H1 (cell line): ENCODE measurements around the gene DPM3. TPM values are rescaled to one million over a fixed set of nuclear protein-coding genes. Genes with fewer than 3 reads are reported as not detected.

Experiments used
- CTCF ChIA-PET: fragments of 300-600 bp; sonication (Branson Sonifier 250); formaldehyde crosslinking; loops from one replicate; lab custom pipeline; 2021; ENCODE audit not compliant: partially characterized antibody; lab: Charles Lee
- POLR2A ChIA-PET: fragments of 300-600 bp; sonication (Branson Sonifier 250); formaldehyde crosslinking; loops from one replicate; lab custom pipeline; 2021; ENCODE audit warnings: inconsistent platforms; ENCODE audit not compliant: partially characterized antibody; lab: Charles Lee
- DNase-seq, 2 experiments: peaks; one replicate each; pipeline versions ENCODE4 v3.0.0 to v3.0.0-alpha.2; 2010 to 2022; ENCODE audit warnings: low spot score in 2 of 2, low read depth in 1 of 2, mixed read lengths in 1 of 2
- FAIRE-seq: peaks from 2 replicates; lab custom pipeline; 2011; peaks lifted over from hg19 to GRCh38; lab: Jason Lieb, UNC
- H2AFZ ChIP-seq: 2 replicates; pipeline ENCODE4 v1.8.1; 2012; ENCODE audit warnings: low read length, inconsistent platforms
- H2AK5ac ChIP-seq: 2 replicates; pipeline ENCODE4 v1.6.1; 2013; ENCODE audit warnings: low read depth, low read length
- H2BK120ac ChIP-seq: replicated peaks from 2 replicates; pipeline ENCODE3; 2013; ENCODE audit warnings: low read depth, low read length, inconsistent platforms
- H2BK12ac ChIP-seq: 2 replicates; pipeline ENCODE4 v1.6.1; 2013; ENCODE audit warnings: low read depth, low read length
- H2BK15ac ChIP-seq: 2 replicates; pipeline ENCODE4 v1.6.1; 2013; ENCODE audit warnings: low read length
- H2BK20ac ChIP-seq: 2 replicates; pipeline ENCODE4 v1.6.1; 2013; ENCODE audit warnings: low read length
- H2BK5ac ChIP-seq: 2 replicates; pipeline ENCODE4 v1.6.1; 2013; ENCODE audit warnings: low read depth, low read length
- H3K14ac ChIP-seq: 2 replicates; pipeline ENCODE4 v1.6.1; 2013; ENCODE audit warnings: inconsistent platforms; ENCODE audit not compliant: insufficient read length
- H3K18ac ChIP-seq: 2 replicates; pipeline ENCODE4 v1.6.1; 2013; ENCODE audit warnings: low read length; ENCODE audit errors: extremely low read depth
- H3K23ac ChIP-seq: 2 replicates; pipeline ENCODE4 v1.6.1; 2013; ENCODE audit warnings: inconsistent platforms; ENCODE audit not compliant: insufficient read length
- H3K23me2 ChIP-seq: 2 replicates; pipeline ENCODE4 v1.6.1; 2013; ENCODE audit warnings: low read depth, low read length
- H3K27ac ChIP-seq: 2 replicates; pipeline ENCODE4 v1.6.1; 2011; ENCODE audit warnings: low read depth, low read length, inconsistent platforms
- H3K27me3 ChIP-seq, 4 experiments: replicated peaks in 1 of 4; 1 replicate in 1 of 4; 2 replicates in 3 of 4; pipeline versions ENCODE4 v1.6.1 to v1.8.1; 2011 to 2013; ENCODE audit warnings: low read length in 3 of 4, mild to moderate bottlenecking in 3 of 4, inconsistent platforms in 2 of 4, mixed read lengths in 2 of 4, moderate library complexity in 1 of 4; ENCODE audit not compliant: control insufficient read depth in 3 of 4, insufficient read depth in 3 of 4; ENCODE audit errors: extremely low read depth in 1 of 4
- H3K36me3 ChIP-seq, 4 experiments: 2 replicates each; pipeline versions ENCODE4 v1.6.1 to v1.8.1; 2011 to 2013; ENCODE audit warnings: mild to moderate bottlenecking in 4 of 4, low read length in 3 of 4, moderate library complexity in 2 of 4, control low read depth in 1 of 4, inconsistent platforms in 1 of 4; ENCODE audit not compliant: insufficient read depth in 4 of 4, control insufficient read depth in 2 of 4
- H3K4ac ChIP-seq: replicated peaks from 2 replicates; pipeline ENCODE3; 2013; ENCODE audit warnings: low read length, low read depth, mixed read lengths, inconsistent platforms; ENCODE audit not compliant: insufficient read length
- H3K4me1 ChIP-seq, 4 experiments: replicated peaks in 1 of 4; 1 replicate in 1 of 4; 2 replicates in 3 of 4; pipeline versions ENCODE4 v1.6.1 to v1.8.1; 2011 to 2013; ENCODE audit warnings: low read length in 3 of 4, inconsistent platforms in 2 of 4, mixed read lengths in 1 of 4; ENCODE audit not compliant: insufficient read depth in 4 of 4, control insufficient read depth in 3 of 4
- H3K4me2 ChIP-seq, 2 experiments: 2 replicates each; pipeline versions ENCODE4 v1.6.1 to v1.8.1; 2011 to 2013; ENCODE audit warnings: low read depth in 2 of 2, low read length in 2 of 2, control low read depth in 1 of 2, inconsistent platforms in 1 of 2, mild to moderate bottlenecking in 1 of 2; ENCODE audit not compliant: insufficient read depth in 1 of 2
- H3K4me3 ChIP-seq, 4 experiments: fragments of 200-600, 300-600 bp in 1 of 4; sonication (generic), shearing (Covaris generic), sonication (Bioruptor Twin) in 1 of 4; 2 replicates each; pipeline versions ENCODE4 v1.5.1 to v1.8.1; 2011 to 2016; ENCODE audit warnings: low read length in 4 of 4, low read depth in 3 of 4, control low read depth in 2 of 4, inconsistent platforms in 2 of 4, mild to moderate bottlenecking in 2 of 4, mixed read lengths in 1 of 4, moderate library complexity in 1 of 4; ENCODE audit not compliant: insufficient read depth in 2 of 4; ENCODE audit errors: extremely low read depth in 1 of 4
- H3K56ac ChIP-seq: replicated peaks from 2 replicates; pipeline ENCODE3; 2013; ENCODE audit warnings: low read depth, mild to moderate bottlenecking, mixed read lengths, low read length, inconsistent platforms; ENCODE audit not compliant: insufficient read length
- H3K79me1 ChIP-seq: 2 replicates; pipeline ENCODE4 v1.6.1; 2013; ENCODE audit warnings: low read depth, low read length, control low read depth
- H3K79me2 ChIP-seq, 2 experiments: 2 replicates each; pipeline versions ENCODE4 v1.6.1 to v1.8.1; 2012 to 2013; ENCODE audit warnings: low read length in 2 of 2, mild to moderate bottlenecking in 2 of 2, inconsistent platforms in 1 of 2; ENCODE audit not compliant: insufficient read depth in 2 of 2, control insufficient read depth in 1 of 2
- H3K9ac ChIP-seq, 4 experiments: replicated peaks in 1 of 4; 1 replicate in 1 of 4; 2 replicates in 3 of 4; pipeline versions ENCODE4 v1.6.1 to v1.8.1; 2011 to 2013; ENCODE audit warnings: low read depth in 3 of 4, low read length in 3 of 4, control low read depth in 2 of 4, mild to moderate bottlenecking in 2 of 4, moderate library complexity in 2 of 4, inconsistent platforms in 1 of 4; ENCODE audit errors: extremely low read depth in 1 of 4
- H3K9me3 ChIP-seq, 2 experiments: 2 replicates each; pipeline versions ENCODE4 v1.6.1 to v1.8.1; 2012 to 2013; ENCODE audit warnings: mild to moderate bottlenecking in 2 of 2, moderate library complexity in 2 of 2, control low read depth in 1 of 2, inconsistent platforms in 1 of 2, low read depth in 1 of 2, low read length in 1 of 2, mixed read lengths in 1 of 2; ENCODE audit not compliant: insufficient read depth in 2 of 2
- H4K20me1 ChIP-seq, 2 experiments: replicated peaks in 1 of 2; 2 replicates each; pipeline versions ENCODE3 to v1.8.1; 2011 to 2013; ENCODE audit warnings: inconsistent platforms in 2 of 2, low read length in 2 of 2, mild to moderate bottlenecking in 1 of 2; ENCODE audit not compliant: insufficient read depth in 2 of 2, control insufficient read depth in 1 of 2
- H4K5ac ChIP-seq: 2 replicates; pipeline ENCODE4 v1.6.1; 2013; ENCODE audit warnings: low read length, low read depth, mixed read lengths, inconsistent platforms; ENCODE audit not compliant: insufficient read length
- H4K8ac ChIP-seq: 2 replicates; pipeline ENCODE4 v1.8.0; 2013; ENCODE audit warnings: mild to moderate bottlenecking, moderate library complexity, low read length, inconsistent platforms; ENCODE audit not compliant: insufficient read depth; ENCODE audit errors: extremely low read depth
- H4K91ac ChIP-seq: replicated peaks from 2 replicates; pipeline ENCODE3; 2013; ENCODE audit warnings: low read length, mixed read lengths, inconsistent platforms; ENCODE audit not compliant: insufficient read length
- EGR1 ChIP-seq: IDR thresholded peaks from 2 replicates; pipeline ENCODE4 v1.6.1; 2011; ENCODE audit warnings: low read depth, low read length, borderline replicate concordance
- POLR2A ChIP-seq, 2 experiments: IDR thresholded peaks; 1 replicate in 1 of 2; 2 replicates in 1 of 2; pipeline ENCODE4 v1.6.1; 2011; ENCODE audit warnings: low read depth in 2 of 2, low read length in 2 of 2, mild to moderate bottlenecking in 2 of 2; ENCODE audit errors: control extremely low read depth in 1 of 2
- TAF1 ChIP-seq: IDR thresholded peaks from 2 replicates; pipeline ENCODE4 v1.6.1; 2011; ENCODE audit warnings: mild to moderate bottlenecking, low read depth, low read length
- TCF12 ChIP-seq: IDR thresholded peaks from 2 replicates; pipeline ENCODE4 v1.6.1; 2011; ENCODE audit warnings: low read depth, mild to moderate bottlenecking, low read length
- TEAD4 ChIP-seq: IDR thresholded peaks from 2 replicates; pipeline ENCODE4 v1.6.1; 2012; ENCODE audit warnings: low read depth, low read length, inconsistent platforms, mixed read lengths
- WGBS, 2 experiments: shearing (Covaris generic) in 1 of 2; methylation state at CpG; one replicate each; pipeline versions ENCODE4 v1.1.6 to v1.1.7; 2013 to 2015; ENCODE audit warnings: low lambda C conversion rate in 2 of 2, mixed read lengths in 2 of 2, inconsistent platforms in 1 of 2, low coverage in 1 of 2, missing lambda C conversion rate in 1 of 2; ENCODE audit not compliant: insufficient replicate concordance in 2 of 2, insufficient coverage in 1 of 2, insufficient read length in 1 of 2; ENCODE audit errors: extremely low coverage in 1 of 2, missing lambda C conversion rate in 1 of 2; 5-methylcytosine and 5-hydroxymethylcytosine counted together
- polyA plus RNA-seq, 7 experiments: library from polyadenylated mRNA; depleted of rRNA in 3 of 7; stranded (reverse) in 5 of 7; unstranded in 2 of 7; fragments of >200 nt in 5 of 7; fragments of 200-250 nt in 2 of 7; gene quantifications; 1 replicate in 5 of 7; 2 replicates in 1 of 7; 4 replicates in 1 of 7; pipeline versions ENCODE4 v1.2.1 to v1.2.3, GENCODE V29; 2011 to 2013; ENCODE audit warnings: missing spikeins in 2 of 7, mixed read lengths in 2 of 7
- total RNA-seq: library from RNA; stranded (reverse); fragmentation: NEBNext Ultra II Directional; extraction: Animal tissue kit (Norgen Biotek cat#: 25700); gene quantifications from 2 replicates; pipeline ENCODE4 v1.2.1, GENCODE V29; 2021

Gene DPM3
- total and polyA plus RNA-seq, 2 of the 8 experiments (the other 6 are each of a cell fraction or from before 2014, with no cell fraction given): 44.8 to 227 TPM

DNA sequence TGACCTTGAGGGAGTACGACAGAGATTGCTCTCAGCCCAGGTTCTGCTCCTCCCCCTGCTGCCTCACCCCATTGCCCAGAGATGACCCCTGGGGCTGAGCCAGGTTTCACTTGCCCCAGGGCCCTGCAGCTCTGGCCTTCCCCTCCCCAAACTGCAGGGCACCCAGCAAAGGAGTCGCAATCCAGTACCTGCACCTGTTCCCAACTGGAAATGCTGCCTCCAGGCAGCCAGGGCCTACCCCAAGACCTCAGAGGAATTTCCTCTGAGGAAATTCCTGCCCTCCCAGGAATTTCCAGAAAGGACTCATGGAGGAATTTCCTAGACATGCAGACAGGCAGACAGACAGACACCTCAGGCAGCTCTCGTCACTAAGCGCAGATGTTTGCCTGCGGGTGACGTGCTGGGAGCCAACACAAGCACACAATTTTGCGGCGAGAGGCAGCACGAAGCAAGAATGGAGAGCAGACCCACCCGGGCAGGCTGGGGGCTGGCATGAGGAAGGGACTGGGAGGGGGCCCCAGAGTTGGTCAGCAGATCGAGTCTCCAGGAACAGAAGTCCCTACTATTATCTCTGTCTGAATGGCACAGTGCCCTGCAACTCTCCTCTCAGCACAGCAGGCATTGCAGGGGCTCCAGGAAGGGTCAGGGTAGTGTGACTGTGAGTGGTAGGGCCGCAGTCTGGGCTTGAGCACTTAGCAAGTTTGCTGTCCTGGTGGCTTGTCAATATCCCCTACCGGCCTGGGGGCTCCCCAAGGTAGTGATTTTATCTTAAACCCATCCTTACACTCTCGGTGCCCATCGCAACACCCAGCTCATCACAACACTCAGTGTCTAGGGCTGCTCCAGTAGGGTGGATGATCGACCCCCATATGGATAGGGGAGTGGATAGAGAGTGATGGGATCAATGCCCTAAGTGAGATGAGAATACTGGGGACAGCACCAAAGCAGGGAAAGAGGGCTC is 15.5 kb downstream of the DPM3 start:
- Histone ChIP-seq H2BK5ac (no peak overlapping the region), H2BK20ac (no peak overlapping the region), H3K14ac (no peak overlapping the region), H2AK5ac (no peak overlapping the region), H3K9ac (no peak overlapping the region), H4K20me1 (no peaks in the 10 kb centered on the region), H3K4me3 (no peak overlapping the region), H3K56ac (no peak overlapping the region), H3K79me2 (no peaks in the 10 kb centered on the region), H4K5ac (no peak overlapping the region), H2BK120ac (no peak overlapping the region), H3K4me2 (peak overlapping the region; percentile 94 to 97; a peak in 2 of 4 replicates), H3K27me3 (peaks cover 33 to 50% (median 47%) of the 10 kb centered on the region in 4 experiments), H2BK15ac (no peak overlapping the region; the same call in 1 of the 2 replicates), H3K4ac (no peak overlapping the region), H3K9me3 (no peaks in the 10 kb centered on the region)
- no peak for FAIRE-seq
- DNase-seq: peak in 1 of 2 experiments; percentile 48
- TF ChIP-seq TAF1: no peak
- no peak for TF ChIP-seq POLR2A (IDR thresholded peaks at IDR 0.05; ENCODE audit: control extremely low read depth in 1 of 2, low read depth in 2 of 2, low read length in 2 of 2)
- 0 out of 2 replicates have a peak, but pooled peaks have one; percentile 26 for TF ChIP-seq TCF12
- no peak for TF ChIP-seq EGR1
- peak; percentile 80 for TF ChIP-seq TEAD4
- TF ChIP-seq, all 59 proteins: peak for 2
- Histone ChIP-seq H4K8ac (no peak overlapping the region), H2AFZ (no peak overlapping the region), H3K79me1 (no peaks in the 10 kb centered on the region), H3K18ac (no peak overlapping the region), H3K23me2 (peaks cover 27% of the 10 kb centered on the region), H3K23ac (no peak overlapping the region), H3K4me1 (peaks cover 16 to 46% (median 32%) of the 10 kb centered on the region in 4 experiments), H4K91ac (no peak overlapping the region), H3K27ac (no peak overlapping the region), H3K36me3 (no peaks in the 10 kb centered on the region), H2BK12ac (no peak overlapping the region)
- WGBS, 2 experiments: 74% methylated on average over 16 of the region's 16 CpGs; no CpG with 5 or more reads in 1 of the 2 experiments
- CTCF ChIA-PET: interaction anchor here (0.8 to 4.8 kb wide), 12 partner anchors 9 to 459 kb away, joined by 3 to 66 read pairs (median 4); partner anchors contain the start of gene KRTCAP2
- POLR2A ChIA-PET: interaction anchor here (0.5 to 2.4 kb wide), 9 partner anchors 8 to 815 kb away, joined by 3 to 8 read pairs (median 4); partner anchors contain the start of gene KRTCAP2
